ENCODE data around the gene C8G. TPM values are rescaled to one million over a fixed set of nuclear protein-coding genes. Genes with fewer than 3 reads are reported as not detected.

The C8G gene
- total and polyA plus RNA-seq, 2 of the 13 experiments (the other 11 are each of a cell fraction or from before 2014, with no cell fraction given) = 4.9 to 12.8 TPM

DNA sequence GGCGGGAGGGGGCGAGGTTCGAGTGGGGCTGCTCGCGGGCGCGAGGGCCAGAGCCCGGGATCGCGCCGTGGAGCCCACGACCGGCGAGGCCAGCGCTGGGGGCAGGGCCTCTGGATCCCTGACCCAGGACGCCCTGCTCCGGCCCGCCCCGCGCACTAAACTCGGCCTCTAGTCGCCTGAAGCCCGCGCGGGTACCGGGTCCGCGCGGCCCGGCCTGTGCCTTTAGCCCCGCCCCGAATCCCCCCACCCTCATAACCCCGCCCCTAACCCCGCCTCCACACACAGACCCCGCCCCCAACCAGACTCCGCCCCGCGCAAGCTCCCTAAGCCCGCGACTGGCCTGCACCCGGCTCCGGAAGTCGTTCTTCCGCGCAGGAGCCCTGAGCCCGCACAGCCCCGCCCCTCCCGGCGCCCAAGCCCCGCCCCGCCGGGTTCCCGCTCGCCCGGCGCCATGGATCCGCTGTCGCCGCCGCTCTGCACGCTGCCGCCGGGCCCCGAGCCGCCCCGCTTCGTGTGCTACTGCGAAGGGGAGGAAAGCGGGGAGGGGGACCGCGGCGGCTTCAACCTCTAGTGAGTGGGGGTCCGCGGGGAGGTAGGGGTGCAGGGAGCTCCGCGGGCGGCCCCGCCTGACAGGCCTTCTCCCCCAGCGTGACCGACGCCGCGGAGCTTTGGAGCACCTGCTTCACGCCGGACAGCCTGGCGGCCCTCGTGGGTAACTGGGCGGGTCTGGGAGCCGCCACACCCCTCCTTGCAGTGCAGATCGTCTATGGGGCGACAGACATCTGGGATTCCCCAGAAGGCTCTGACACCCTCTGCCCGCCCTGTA is 47.2 kb downstream of the C8G start, which contains the start of gene PAXX (continued):
- TF ChIP-seq, protein P1, sequence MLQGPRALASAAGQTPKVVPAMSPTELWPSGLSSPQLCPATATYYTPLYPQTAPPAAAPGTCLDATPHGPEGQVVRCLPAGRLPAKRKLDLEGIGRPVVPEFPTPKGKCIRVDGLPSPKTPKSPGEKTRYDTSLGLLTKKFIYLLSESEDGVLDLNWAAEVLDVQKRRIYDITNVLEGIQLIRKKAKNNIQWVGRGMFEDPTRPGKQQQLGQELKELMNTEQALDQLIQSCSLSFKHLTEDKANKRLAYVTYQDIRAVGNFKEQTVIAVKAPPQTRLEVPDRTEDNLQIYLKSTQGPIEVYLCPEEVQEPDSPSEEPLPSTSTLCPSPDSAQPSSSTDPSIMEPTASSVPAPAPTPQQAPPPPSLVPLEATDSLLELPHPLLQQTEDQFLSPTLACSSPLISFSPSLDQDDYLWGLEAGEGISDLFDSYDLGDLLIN (CRISPR knock-in tag; IDR thresholded peaks at IDR 0.05; ENCODE audit: borderline replicate concordance) = no peak
- TF ChIP-seq MEF2D (CRISPR knock-in tag; IDR thresholded peaks at IDR 0.05) (no peak), THRA (CRISPR knock-in tag; IDR thresholded peaks at IDR 0.05; ENCODE audit: borderline replicate concordance) (no peak), ZC3H13 (CRISPR knock-in tag; IDR thresholded peaks at IDR 0.05) (peak; percentile 61; the same call in 1 of the 2 replicates), ZNF879 (CRISPR knock-in tag; IDR thresholded peaks at IDR 0.05) (peak; percentile 73; the same call in 1 of the 2 replicates), BATF2 (CRISPR knock-in tag; IDR thresholded peaks at IDR 0.05) (peak; percentile 61; the same call in 1 of the 2 replicates), ATF5 (CRISPR knock-in tag; IDR thresholded peaks at IDR 0.05; ENCODE audit: low read depth) (no peak), ZNF264 (CRISPR knock-in tag; IDR thresholded peaks at IDR 0.05) (no peak), CBX2 (IDR thresholded peaks at IDR 0.05; ENCODE audit: low read depth, low read length) (no peak), CBX2 (CRISPR knock-in tag; IDR thresholded peaks at IDR 0.05; ENCODE audit: low read depth) (no peak), ZNF564 (CRISPR knock-in tag; IDR thresholded peaks at IDR 0.05) (0 out of 2 replicates have a peak, but pooled peaks have one; percentile 24), FOXJ3 (CRISPR knock-in tag; IDR thresholded peaks at IDR 0.05; ENCODE audit: borderline replicate concordance) (no peak), MAZ (IDR thresholded peaks at IDR 0.05; ENCODE audit: borderline replicate concordance, low read depth, low read length) (no peak), MAZ (CRISPR knock-in tag; IDR thresholded peaks at IDR 0.05; ENCODE audit: low read depth) (peak; percentile 29; the same call in 1 of the 2 replicates), PHF8 (CRISPR knock-in tag; IDR thresholded peaks at IDR 0.05) (peak; percentile 75), ERF (CRISPR knock-in tag; IDR thresholded peaks at IDR 0.05) (peak; percentile 63; the same call in 1 of the 2 replicates), SOX6 (IDR thresholded peaks at IDR 0.05) (no peak), SOX6 (CRISPR knock-in tag; IDR thresholded peaks at IDR 0.05) (no peak), DMAP1 (CRISPR knock-in tag; IDR thresholded peaks at IDR 0.05) (peak; percentile 62; the same call in 1 of the 2 replicates), KAT7 (CRISPR knock-in tag; IDR thresholded peaks at IDR 0.05; ENCODE audit: borderline replicate concordance) (0 out of 2 replicates have a peak, but pooled peaks have one; percentile 43), ZNF441 (CRISPR knock-in tag; IDR thresholded peaks at IDR 0.05; ENCODE audit: borderline replicate concordance) (peak; percentile 62; the same call in 1 of the 2 replicates), SP5 (CRISPR knock-in tag; IDR thresholded peaks at IDR 0.05; ENCODE audit: borderline replicate concordance, low read depth) (no peak)
